ENCODE data around the gene MAGI2. TPM values are rescaled to one million over a fixed set of nuclear protein-coding genes. Genes with fewer than 3 reads are reported as not detected.

MAGI2 gene
- total and polyA plus RNA-seq, 4 donors = 0.37 to 4.1 (median 1.4) TPM

DNA sequence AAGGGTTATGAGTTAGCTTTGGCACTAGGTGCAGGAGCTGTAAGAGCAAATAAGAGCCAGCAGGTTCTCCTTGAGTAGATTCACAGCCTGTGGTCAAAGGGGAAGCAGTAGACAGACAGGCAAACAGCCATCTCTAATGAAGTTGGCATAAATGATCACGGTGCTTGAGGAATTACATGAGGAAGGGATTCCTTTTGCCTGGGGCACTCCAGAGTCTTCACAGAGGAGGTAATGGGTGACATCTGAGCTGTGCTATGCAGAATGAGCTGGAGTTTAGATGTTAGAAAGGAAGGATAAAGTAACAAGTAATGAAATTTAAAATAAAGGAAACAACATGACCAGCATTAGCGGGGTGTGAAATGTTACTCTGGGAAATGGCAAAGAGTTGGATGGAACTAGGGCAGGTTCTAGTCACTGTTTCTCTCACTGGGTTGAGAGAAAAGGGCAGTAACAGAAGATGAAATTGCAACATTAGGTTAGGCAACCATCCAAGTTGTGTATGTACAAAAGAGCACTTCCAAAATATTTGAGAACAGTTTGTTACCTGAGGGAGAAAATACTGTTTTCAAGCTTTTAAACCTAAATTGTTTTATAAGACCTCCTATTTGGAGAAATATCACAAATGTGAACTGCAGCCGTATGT is 1041.1 kb downstream of the MAGI2 start:
- Histone ChIP-seq H3K27me3 (ENCODE audit: control insufficient read depth in 4 of 4, insufficient read depth in 4 of 4, low read length in 3 of 4) (no peaks in the 10 kb centered on the region), H3K36me3 (ENCODE audit: control insufficient read depth in 4 of 4, insufficient read depth in 3 of 4, low read depth in 1 of 4, low read length in 3 of 4) (no peaks in the 10 kb centered on the region), H3K9me3 (ENCODE audit: control insufficient read depth in 4 of 4, low read length in 3 of 4) (peaks cover 0 to 3% (median 0%) of the 10 kb centered on the region in 4 donors), H3K9ac (ENCODE audit: low read depth in 1 of 2, low read length in 2 of 2) (no peak overlapping the region), H3K4me3 (ENCODE audit: low read depth in 1 of 3, low read length in 3 of 3) (no peak overlapping the region), H3K4me1 (ENCODE audit: control insufficient read depth in 4 of 4, insufficient read depth in 4 of 4, low read length in 3 of 4) (peaks cover 0 to 6% (median 4%) of the 10 kb centered on the region in 4 donors), H3K27ac (ENCODE audit: low read depth in 1 of 2, low read length in 2 of 2) (no peak overlapping the region)
- WGBS = 58% methylated on average over 3 of the region's 3 CpGs
- TF ChIP-seq, protein P1, sequence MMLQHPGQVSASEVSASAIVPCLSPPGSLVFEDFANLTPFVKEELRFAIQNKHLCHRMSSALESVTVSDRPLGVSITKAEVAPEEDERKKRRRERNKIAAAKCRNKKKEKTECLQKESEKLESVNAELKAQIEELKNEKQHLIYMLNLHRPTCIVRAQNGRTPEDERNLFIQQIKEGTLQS (IDR thresholded peaks at IDR 0.05) = no peak
- no peak for TF ChIP-seq YY1 (IDR thresholded peaks at IDR 0.05)
- TF ChIP-seq SP1 (IDR thresholded peaks at IDR 0.05) = peak; percentile 12
- peak; percentile 20 to 34 for TF ChIP-seq HNF4A (conservative IDR thresholded peaks at IDR 0.05)
- peak in 1 of 2 donors; percentile 25 for TF ChIP-seq RAD21 (IDR thresholded peaks at IDR 0.05)
- no peak for DNase-seq (ENCODE audit: low spot score)

DNA sequence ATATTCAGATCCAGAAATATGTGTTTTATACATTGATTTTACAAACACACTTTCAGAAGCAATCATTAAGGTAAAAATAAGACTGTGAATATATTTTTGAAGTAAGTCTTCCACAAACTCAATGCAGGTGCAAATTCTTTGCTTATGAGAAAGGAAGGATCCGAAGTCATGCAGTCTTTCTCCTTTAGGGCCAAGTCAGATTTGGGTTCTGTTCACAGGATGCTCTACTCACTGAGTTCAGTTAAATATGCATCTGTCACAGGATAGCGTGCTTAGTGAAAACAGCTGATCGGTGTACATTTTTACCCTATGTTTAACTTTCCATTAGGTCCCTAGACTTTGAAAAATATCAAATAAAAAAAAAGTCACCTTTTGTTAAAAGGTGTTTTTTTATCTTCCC is 1046.4 kb downstream of the MAGI2 start:
- Histone ChIP-seq H3K36me3 (ENCODE audit: control insufficient read depth in 4 of 4, insufficient read depth in 3 of 4, low read depth in 1 of 4, low read length in 3 of 4) (no peaks in the 10 kb centered on the region), H3K9ac (ENCODE audit: low read depth in 1 of 2, low read length in 2 of 2) (no peak overlapping the region), H3K4me3 (ENCODE audit: low read depth in 1 of 3, low read length in 3 of 3) (no peak overlapping the region), H3K9me3 (ENCODE audit: control insufficient read depth in 4 of 4, low read length in 3 of 4) (no peaks in the 10 kb centered on the region), H3K27ac (ENCODE audit: low read depth in 1 of 2, low read length in 2 of 2) (no peak overlapping the region), H3K4me1 (ENCODE audit: control insufficient read depth in 4 of 4, insufficient read depth in 4 of 4, low read length in 3 of 4) (peaks cover 0 to under 1% (median 0%) of the 10 kb centered on the region in 4 donors), H3K27me3 (ENCODE audit: control insufficient read depth in 4 of 4, insufficient read depth in 4 of 4, low read length in 3 of 4) (no peaks in the 10 kb centered on the region)
- no peak for TF ChIP-seq ZBTB33 (IDR thresholded peaks at IDR 0.05)
- no peak for TF ChIP-seq HNF4G (IDR thresholded peaks at IDR 0.05)
- TF ChIP-seq, protein P2, sequence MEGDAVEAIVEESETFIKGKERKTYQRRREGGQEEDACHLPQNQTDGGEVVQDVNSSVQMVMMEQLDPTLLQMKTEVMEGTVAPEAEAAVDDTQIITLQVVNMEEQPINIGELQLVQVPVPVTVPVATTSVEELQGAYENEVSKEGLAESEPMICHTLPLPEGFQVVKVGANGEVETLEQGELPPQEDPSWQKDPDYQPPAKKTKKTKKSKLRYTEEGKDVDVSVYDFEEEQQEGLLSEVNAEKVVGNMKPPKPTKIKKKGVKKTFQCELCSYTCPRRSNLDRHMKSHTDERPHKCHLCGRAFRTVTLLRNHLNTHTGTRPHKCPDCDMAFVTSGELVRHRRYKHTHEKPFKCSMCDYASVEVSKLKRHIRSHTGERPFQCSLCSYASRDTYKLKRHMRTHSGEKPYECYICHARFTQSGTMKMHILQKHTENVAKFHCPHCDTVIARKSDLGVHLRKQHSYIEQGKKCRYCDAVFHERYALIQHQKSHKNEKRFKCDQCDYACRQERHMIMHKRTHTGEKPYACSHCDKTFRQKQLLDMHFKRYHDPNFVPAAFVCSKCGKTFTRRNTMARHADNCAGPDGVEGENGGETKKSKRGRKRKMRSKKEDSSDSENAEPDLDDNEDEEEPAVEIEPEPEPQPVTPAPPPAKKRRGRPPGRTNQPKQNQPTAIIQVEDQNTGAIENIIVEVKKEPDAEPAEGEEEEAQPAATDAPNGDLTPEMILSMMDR (IDR thresholded peaks at IDR 0.05; ENCODE audit: low read depth, low read length, missing input control) = no peak
- no peak for TF ChIP-seq FOXA1 (IDR thresholded peaks at IDR 0.05)
- TF ChIP-seq SP1 (IDR thresholded peaks at IDR 0.05) = no peak
- TF ChIP-seq GABPA (IDR thresholded peaks at IDR 0.05 in 1 of 2, conservative IDR thresholded peaks at IDR 0.05 in 1 of 2) = no peak
- no peak for TF ChIP-seq FOXA2 (IDR thresholded peaks at IDR 0.05)
- DNase-seq (ENCODE audit: low spot score) = no peak
- WGBS = 93% methylated on average over 3 of the region's 3 CpGs

GRCh38 chr7:78406531-78406930 is 1046.9 kb downstream of the MAGI2 start:
- Histone ChIP-seq H3K27ac (ENCODE audit: low read depth in 1 of 2, low read length in 2 of 2) (no peak overlapping the region), H3K27me3 (ENCODE audit: control insufficient read depth in 4 of 4, insufficient read depth in 4 of 4, low read length in 3 of 4) (no peaks in the 10 kb centered on the region), H3K4me3 (ENCODE audit: low read depth in 1 of 3, low read length in 3 of 3) (no peak overlapping the region), H3K9ac (ENCODE audit: low read depth in 1 of 2, low read length in 2 of 2) (no peak overlapping the region), H3K4me1 (ENCODE audit: control insufficient read depth in 4 of 4, insufficient read depth in 4 of 4, low read length in 3 of 4) (no peaks in the 10 kb centered on the region), H3K9me3 (ENCODE audit: control insufficient read depth in 4 of 4, low read length in 3 of 4) (no peaks in the 10 kb centered on the region), H3K36me3 (ENCODE audit: control insufficient read depth in 4 of 4, insufficient read depth in 3 of 4, low read depth in 1 of 4, low read length in 3 of 4) (no peaks in the 10 kb centered on the region)
- no peak for DNase-seq (ENCODE audit: low spot score)
- no peak for TF ChIP-seq GABPA (IDR thresholded peaks at IDR 0.05 in 1 of 2, conservative IDR thresholded peaks at IDR 0.05 in 1 of 2)
- TF ChIP-seq RXRA (IDR thresholded peaks at IDR 0.05) = no peak
- TF ChIP-seq YY1 (IDR thresholded peaks at IDR 0.05) = no peak
- no peak for TF ChIP-seq RAD21 (IDR thresholded peaks at IDR 0.05)
- no peak for TF ChIP-seq FOXA1 (IDR thresholded peaks at IDR 0.05)
- no peak for TF ChIP-seq JUND (IDR thresholded peaks at IDR 0.05)
- no peak for TF ChIP-seq ZBTB33 (IDR thresholded peaks at IDR 0.05)
- no peak for TF ChIP-seq MAX (IDR thresholded peaks at IDR 0.05)
- TF ChIP-seq, protein P1 (IDR thresholded peaks at IDR 0.05) = no peak
- TF ChIP-seq, protein P2 (IDR thresholded peaks at IDR 0.05; ENCODE audit: low read depth, low read length, missing input control) = no peak
- TF ChIP-seq HNF4A (conservative IDR thresholded peaks at IDR 0.05) = no peak
- no peak for TF ChIP-seq SP1 (IDR thresholded peaks at IDR 0.05)
- TF ChIP-seq TAF1 (conservative IDR thresholded peaks at IDR 0.05) = no peak

All from liver (tissue), 9 donors.